ENCODE results near the gene AUP1. TPM values are rescaled to one million over a fixed set of nuclear protein-coding genes. Genes with fewer than 3 reads are reported as not detected.
A peak's percentile ranks its signal among the peaks of the same experiment; 100 is the strongest.

AUP1 gene
- total and polyA plus RNA-seq, 9 of the 15 experiments (the other 6 are each of a cell fraction or from before 2014, with no cell fraction given) = 70.7 to 245 (median 165) TPM

- TF ChIP-seq, protein P1, sequence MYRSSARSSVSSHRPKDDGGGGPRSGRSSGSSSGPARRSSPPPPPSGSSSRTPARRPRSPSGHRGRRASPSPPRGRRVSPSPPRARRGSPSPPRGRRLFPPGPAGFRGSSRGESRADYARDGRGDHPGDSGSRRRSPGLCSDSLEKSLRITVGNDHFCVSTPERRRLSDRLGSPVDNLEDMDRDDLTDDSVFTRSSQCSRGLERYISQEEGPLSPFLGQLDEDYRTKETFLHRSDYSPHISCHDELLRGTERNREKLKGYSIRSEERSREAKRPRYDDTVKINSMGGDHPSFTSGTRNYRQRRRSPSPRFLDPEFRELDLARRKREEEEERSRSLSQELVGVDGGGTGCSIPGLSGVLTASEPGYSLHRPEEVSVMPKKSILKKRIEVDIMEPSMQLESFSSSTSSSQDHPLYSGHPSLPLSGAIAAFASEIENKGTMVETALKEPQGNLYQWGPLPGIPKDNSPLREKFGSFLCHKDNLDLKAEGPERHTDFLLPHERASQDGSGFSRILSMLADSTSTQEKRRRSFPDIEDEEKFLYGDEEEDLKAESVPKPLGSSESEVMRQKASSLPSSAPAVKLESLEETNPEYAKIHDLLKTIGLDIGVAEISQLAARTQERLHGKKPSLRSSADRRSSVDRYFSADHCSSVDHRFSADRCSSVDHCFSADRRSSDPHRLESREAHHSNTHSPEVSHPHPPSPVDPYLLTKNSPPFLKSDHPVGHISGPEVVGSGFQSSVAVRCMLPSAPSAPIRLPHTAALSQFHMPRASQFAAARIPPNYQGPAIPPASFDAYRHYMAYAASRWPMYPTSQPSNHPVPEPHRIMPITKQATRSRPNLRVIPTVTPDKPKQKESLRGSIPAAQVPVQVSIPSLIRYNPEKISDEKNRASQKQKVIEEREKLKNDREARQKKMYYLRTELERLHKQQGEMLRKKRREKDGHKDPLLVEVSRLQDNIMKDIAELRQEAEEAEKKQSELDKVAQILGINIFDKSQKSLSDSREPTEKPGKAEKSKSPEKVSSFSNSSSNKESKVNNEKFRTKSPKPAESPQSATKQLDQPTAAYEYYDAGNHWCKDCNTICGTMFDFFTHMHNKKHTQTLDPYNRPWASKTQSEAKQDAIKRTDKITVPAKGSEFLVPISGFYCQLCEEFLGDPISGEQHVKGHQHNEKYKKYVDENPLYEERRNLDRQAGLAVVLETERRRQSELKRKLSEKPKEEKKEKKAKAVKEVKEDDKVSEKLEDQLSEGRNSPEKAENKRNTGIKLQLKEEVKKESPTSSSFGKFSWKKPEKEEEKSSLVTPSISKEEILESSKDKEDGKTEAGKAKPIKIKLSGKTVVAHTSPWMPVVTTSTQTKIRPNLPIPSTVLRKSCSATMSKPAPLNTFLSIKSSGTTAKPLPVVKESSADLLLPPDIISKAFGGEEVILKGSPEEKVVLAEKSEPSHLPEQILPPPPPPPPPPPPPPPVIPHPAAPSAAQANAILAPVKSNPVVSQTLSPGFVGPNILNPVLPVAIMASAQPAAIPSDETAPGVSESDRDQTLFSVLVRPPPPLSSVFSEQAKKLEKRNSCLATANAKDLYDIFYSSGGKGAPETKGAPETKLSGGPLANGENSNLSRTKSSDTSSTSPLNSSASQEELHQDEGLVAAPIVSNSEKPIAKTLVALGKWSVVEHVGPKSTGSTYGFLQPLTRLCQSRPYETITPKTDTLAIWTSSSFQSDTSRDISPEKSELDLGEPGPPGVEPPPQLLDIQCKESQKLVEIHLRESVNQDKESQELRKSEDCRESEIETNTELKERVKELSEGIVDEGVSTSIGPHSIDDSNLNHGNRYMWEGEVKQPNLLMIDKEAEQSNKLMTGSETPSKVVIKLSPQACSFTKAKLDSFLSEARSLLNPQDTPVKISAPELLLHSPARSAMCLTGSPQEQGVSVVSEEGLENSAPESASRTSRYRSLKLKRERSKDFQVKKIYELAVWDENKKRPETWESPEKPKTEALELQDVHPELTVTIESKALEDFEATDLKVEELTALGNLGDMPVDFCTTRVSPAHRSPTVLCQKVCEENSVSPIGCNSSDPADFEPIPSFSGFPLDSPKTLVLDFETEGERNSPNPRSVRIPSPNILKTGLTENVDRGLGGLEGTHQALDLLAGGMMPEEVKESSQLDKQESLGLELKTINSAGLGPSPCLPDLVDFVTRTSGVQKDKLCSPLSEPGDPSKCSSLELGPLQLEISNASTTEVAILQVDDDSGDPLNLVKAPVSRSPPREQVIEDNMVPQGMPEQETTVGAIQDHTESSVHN (IDR thresholded peaks at IDR 0.05; ENCODE audit: borderline replicate concordance in 1 of 2, low read depth in 1 of 2) = no peak
- TF ChIP-seq HDGF (IDR thresholded peaks at IDR 0.05) = no peak
- no peak for TF ChIP-seq HDAC6 (IDR thresholded peaks at IDR 0.05; ENCODE audit: low read depth, low read length)
- peak; percentile 23; the same call in 1 of the 2 replicates for TF ChIP-seq POLR2H (tag; IDR thresholded peaks at IDR 0.05; ENCODE audit: low read depth)
- no peak for TF ChIP-seq CBFA2T3 (IDR thresholded peaks at IDR 0.05)
- TF ChIP-seq TRIM28 (IDR thresholded peaks at IDR 0.05) = no peak
- no peak for TF ChIP-seq RBM22 (IDR thresholded peaks at IDR 0.05; ENCODE audit: low read depth, low read length, poor library complexity, severe bottlenecking)
- no peak for TF ChIP-seq ELK3 (CRISPR knock-in tag; IDR thresholded peaks at IDR 0.05)
- no peak for TF ChIP-seq PHB2 (IDR thresholded peaks at IDR 0.05; ENCODE audit: low read depth)
- TF ChIP-seq MAZ (CRISPR knock-in tag; conservative IDR thresholded peaks at IDR 0.05 in 1 of 2, IDR thresholded peaks at IDR 0.05 in 1 of 2) = peak; percentile 32 to 68; a peak in 3 of 4 replicates
- no peak for TF ChIP-seq FOXP1 (CRISPR knock-in tag; IDR thresholded peaks at IDR 0.05)
- TF ChIP-seq ZBTB7A (IDR thresholded peaks at IDR 0.05; ENCODE audit: borderline replicate concordance, control insufficient read depth, low read depth, low read length) = peak; percentile 86; the same call in 1 of the 2 replicates
- TF ChIP-seq, protein P2, sequence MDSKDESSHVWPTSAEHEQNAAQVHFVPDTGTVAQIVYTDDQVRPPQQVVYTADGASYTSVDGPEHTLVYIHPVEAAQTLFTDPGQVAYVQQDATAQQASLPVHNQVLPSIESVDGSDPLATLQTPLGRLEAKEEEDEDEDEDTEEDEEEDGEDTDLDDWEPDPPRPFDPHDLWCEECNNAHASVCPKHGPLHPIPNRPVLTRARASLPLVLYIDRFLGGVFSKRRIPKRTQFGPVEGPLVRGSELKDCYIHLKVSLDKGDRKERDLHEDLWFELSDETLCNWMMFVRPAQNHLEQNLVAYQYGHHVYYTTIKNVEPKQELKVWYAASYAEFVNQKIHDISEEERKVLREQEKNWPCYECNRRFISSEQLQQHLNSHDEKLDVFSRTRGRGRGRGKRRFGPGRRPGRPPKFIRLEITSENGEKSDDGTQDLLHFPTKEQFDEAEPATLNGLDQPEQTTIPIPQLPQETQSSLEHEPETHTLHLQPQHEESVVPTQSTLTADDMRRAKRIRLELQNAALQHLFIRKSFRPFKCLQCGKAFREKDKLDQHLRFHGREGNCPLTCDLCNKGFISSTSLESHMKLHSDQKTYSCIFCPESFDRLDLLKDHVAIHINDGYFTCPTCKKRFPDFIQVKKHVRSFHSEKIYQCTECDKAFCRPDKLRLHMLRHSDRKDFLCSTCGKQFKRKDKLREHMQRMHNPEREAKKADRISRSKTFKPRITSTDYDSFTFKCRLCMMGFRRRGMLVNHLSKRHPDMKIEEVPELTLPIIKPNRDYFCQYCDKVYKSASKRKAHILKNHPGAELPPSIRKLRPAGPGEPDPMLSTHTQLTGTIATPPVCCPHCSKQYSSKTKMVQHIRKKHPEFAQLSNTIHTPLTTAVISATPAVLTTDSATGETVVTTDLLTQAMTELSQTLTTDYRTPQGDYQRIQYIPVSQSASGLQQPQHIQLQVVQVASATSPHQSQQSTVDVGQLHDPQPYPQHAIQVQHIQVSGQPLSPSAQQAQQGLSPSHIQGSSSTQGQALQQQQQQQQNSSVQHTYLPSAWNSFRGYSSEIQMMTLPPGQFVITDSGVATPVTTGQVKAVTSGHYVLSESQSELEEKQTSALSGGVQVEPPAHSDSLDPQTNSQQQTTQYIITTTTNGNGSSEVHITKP (IDR thresholded peaks at IDR 0.05; ENCODE audit: partially characterized antibody) = no peak
- no peak for TF ChIP-seq MED1 (CRISPR knock-in tag; IDR thresholded peaks at IDR 0.05; ENCODE audit: borderline replicate concordance)
These were observed 19.7 kb upstream of the AUP1 start (continued) for GRCh38 chr2:74548900-74549826.

All from K562 (cell line).